HEK293T (cell line): ENCODE data around the gene RPS27A.

Experiments
- BHLHE40 ChIP-seq: fragments of 450-650 bp; IDR thresholded peaks from 2 replicates; pipeline ENCODE4 v1.6.1; 2016; ENCODE audit warnings: mild to moderate bottlenecking, moderate library complexity, borderline replicate concordance
- CTBP1 ChIP-seq: fragments of 450-650 bp; IDR thresholded peaks from 2 replicates; pipeline ENCODE4 v1.6.1; 2016; ENCODE audit warnings: borderline replicate concordance
- ELF4 ChIP-seq: fragments of 450-650 bp; IDR thresholded peaks from 2 replicates; pipeline ENCODE4 v1.6.1; 2017; ENCODE audit warnings: antibody characterized with exemption
- FOXA1 ChIP-seq: fragments of 450-650 bp; IDR thresholded peaks from 2 replicates; pipeline ENCODE4 v1.6.1; 2016; ENCODE audit warnings: mild to moderate bottlenecking
- FOXK2 ChIP-seq: fragments of 450-650 bp; IDR thresholded peaks from 2 replicates; pipeline ENCODE4 v1.6.1; 2016; ENCODE audit warnings: mild to moderate bottlenecking
- FOXM1 ChIP-seq: fragments of 450-650 bp; IDR thresholded peaks from 2 replicates; pipeline ENCODE4 v1.6.1; 2017; ENCODE audit warnings: mild to moderate bottlenecking, borderline replicate concordance
- HDGF ChIP-seq: fragments of 450-650 bp; IDR thresholded peaks from 2 replicates; pipeline ENCODE4 v1.6.1; 2017; ENCODE audit warnings: antibody characterized with exemption, borderline replicate concordance
- L3MBTL2 ChIP-seq: fragments of 450-650 bp; conservative IDR thresholded peaks from 2 replicates; pipeline ENCODE4 v1.6.1; 2016; ENCODE audit warnings: mild to moderate bottlenecking
- NFRKB ChIP-seq: fragments of 450-650 bp; IDR thresholded peaks from 2 replicates; pipeline ENCODE4 v1.6.1; 2016; ENCODE audit warnings: mild to moderate bottlenecking, moderate library complexity
- PKNOX1 ChIP-seq: fragments of 450-650 bp; IDR thresholded peaks from 2 replicates; pipeline ENCODE4 v1.6.1; 2016
- SP1 ChIP-seq: fragments of 450-650 bp; IDR thresholded peaks from 2 replicates; pipeline ENCODE4 v1.6.1; 2017
- SUZ12 ChIP-seq: fragments of 450-650 bp; IDR thresholded peaks from 2 replicates; pipeline ENCODE4 v1.6.1; 2016; ENCODE audit warnings: mild to moderate bottlenecking
- TARDBP ChIP-seq: fragments of 450-650 bp; IDR thresholded peaks from 2 replicates; pipeline ENCODE4 v1.6.1; 2016
- ZNF384 ChIP-seq: fragments of 450-650 bp; IDR thresholded peaks from 2 replicates; pipeline ENCODE4 v1.6.1; 2016

GRCh38 chr2:55213822-55214221, 18.7 kb upstream of the RPS27A start:
- no peak for TF ChIP-seq FOXA1
- no peak for TF ChIP-seq TARDBP
- TF ChIP-seq BHLHE40, result no peak
- TF ChIP-seq CTBP1, result no peak
- TF ChIP-seq NFRKB, result no peak
- TF ChIP-seq FOXK2, result no peak
- no peak for TF ChIP-seq HDGF
- TF ChIP-seq ZNF384, result no peak
- TF ChIP-seq PKNOX1, result no peak
- no peak for TF ChIP-seq SP1
- TF ChIP-seq SUZ12, result no peak
- no peak for TF ChIP-seq FOXM1
- no peak for TF ChIP-seq ELF4
- TF ChIP-seq L3MBTL2, result no peak
